IMR-90 (cell line): ENCODE data around the gene CD46.

ENCODE experiments used
- BHLHE40 ChIP-seq: fragments of 150-350 bp; IDR thresholded peaks from 2 replicates; pipeline ENCODE4 v1.6.1; 2016; ENCODE audit warnings: mild to moderate bottlenecking, low read depth, low read length
- CEBPB ChIP-seq: IDR thresholded peaks from 2 replicates; pipeline ENCODE4 v1.6.1; 2012; ENCODE audit warnings: low read depth, low read length, improper control_type of control experiment
- CHD1 ChIP-seq: IDR thresholded peaks from 2 replicates; pipeline ENCODE4 v1.6.1; 2012; ENCODE audit warnings: low read depth, low read length, improper control_type of control experiment
- CTCF ChIP-seq: conservative IDR thresholded peaks from 2 replicates; pipeline ENCODE4 v1.5.1; 2012; ENCODE audit warnings: mild to moderate bottlenecking, low read depth, low read length, improper control_type of control experiment
- FOS ChIP-seq: fragments of 150-350 bp; IDR thresholded peaks from 2 replicates; pipeline ENCODE4 v1.6.1; 2016; ENCODE audit warnings: low read depth, low read length
- MAFK ChIP-seq: IDR thresholded peaks from 2 replicates; pipeline ENCODE4 v1.6.1; 2012; ENCODE audit warnings: low read depth, low read length, improper control_type of control experiment
- MAZ ChIP-seq: IDR thresholded peaks from 2 replicates; pipeline ENCODE4 v1.6.1; 2012; ENCODE audit warnings: low read depth, mild to moderate bottlenecking, low read length, improper control_type of control experiment, moderate library complexity, borderline replicate concordance
- MXI1 ChIP-seq: IDR thresholded peaks from 2 replicates; pipeline ENCODE4 v1.6.1; 2012; ENCODE audit warnings: low read depth, mild to moderate bottlenecking, low read length, moderate library complexity, borderline replicate concordance
- POLR2A ChIP-seq: IDR thresholded peaks from 2 replicates; pipeline ENCODE4 v1.6.1; 2012; ENCODE audit warnings: mild to moderate bottlenecking, low read depth, low read length
- RAD21 ChIP-seq: IDR thresholded peaks from 2 replicates; pipeline ENCODE4 v1.6.1; 2012; ENCODE audit warnings: low read length, improper control_type of control experiment
- RFX5 ChIP-seq: IDR thresholded peaks from 2 replicates; pipeline ENCODE4 v1.8.0; 2012; ENCODE audit warnings: low read depth, mild to moderate bottlenecking, low read length, moderate library complexity
- USF2 ChIP-seq: fragments of 150-350 bp; IDR thresholded peaks from 2 replicates; pipeline ENCODE4 v1.6.1; 2017; ENCODE audit warnings: mild to moderate bottlenecking, antibody characterized with exemption, low read length, low read depth

- TF ChIP-seq FOS (no peak), CTCF (no peak), POLR2A (no peak), CHD1 (no peak), CEBPB (no peak), MXI1 (no peak), RFX5 (no peak), BHLHE40 (no peak), MAZ (no peak), USF2 (no peak), RAD21 (no peak), MAFK (no peak)
Observed at GRCh38 chr1:207740207-207740606, 11.6 kb upstream of the CD46 start.
